GM19438 (cell line): ENCODE data around the gene LACTBL1.

ENCODE experiments used
- ATAC-seq: cut with Tn5 transposase; IDR thresholded peaks from one replicate; pipeline ENCODE4 v1.9.1; 2021; ENCODE audit warnings: low read depth; ENCODE audit not compliant: unreplicated experiment

LACTBL1 gene

GRCh38 chr1:22978299-22978698 is 5.6 kb upstream of the LACTBL1 start:
- ATAC-seq, result no peak

GRCh38 chr1:22976461-22977243 is 4.0 kb upstream of the LACTBL1 start:
- ATAC-seq, result no peak

GRCh38 chr1:22976127-22976460 is 3.4 kb upstream of the LACTBL1 start:
- no peak for ATAC-seq

- no peak for ATAC-seq
These were observed 3.0 kb upstream of the LACTBL1 start for GRCh38 chr1:22975694-22976093.

GRCh38 chr1:22971611-22972405 is 858 bp downstream of the LACTBL1 start:
- ATAC-seq, result no peak

GRCh38 chr1:22971161-22971560 is 1.5 kb downstream of the LACTBL1 start:
- no peak for ATAC-seq

GRCh38 chr1:22970096-22970495 is 2.6 kb downstream of the LACTBL1 start:
- no peak for ATAC-seq

GRCh38 chr1:22969304-22969709 is 3.4 kb downstream of the LACTBL1 start:
- ATAC-seq, result no peak

- ATAC-seq, result no peak
These were observed 4.8 kb downstream of the LACTBL1 start for GRCh38 chr1:22967833-22968232.

GRCh38 chr1:22966309-22966708 is 6.4 kb downstream of the LACTBL1 start:
- ATAC-seq, result no peak

GRCh38 chr1:22963044-22963677 is 9.5 kb downstream of the LACTBL1 start:
- ATAC-seq, result no peak

- no peak for ATAC-seq
These were observed 10.1 kb downstream of the LACTBL1 start for GRCh38 chr1:22962558-22962957.

GRCh38 chr1:22959545-22960360 is 12.9 kb downstream of the LACTBL1 start:
- no peak for ATAC-seq

GRCh38 chr1:22958556-22958955 is 14.1 kb downstream of the LACTBL1 start:
- ATAC-seq, result no peak

- no peak for ATAC-seq
These were observed 15.6 kb downstream of the LACTBL1 start for GRCh38 chr1:22957066-22957465.

- ATAC-seq, result no peak
These were observed 17.5 kb downstream of the LACTBL1 start for GRCh38 chr1:22955146-22955545.

GRCh38 chr1:22953740-22954141 is 18.9 kb downstream of the LACTBL1 start:
- no peak for ATAC-seq

- ATAC-seq, result no peak
These were observed 19.5 kb downstream of the LACTBL1 start for GRCh38 chr1:22953057-22953739.

- no peak for ATAC-seq
These were observed 20.0 kb downstream of the LACTBL1 start for GRCh38 chr1:22952694-22953056.

- no peak for ATAC-seq
These were observed 20.9 kb downstream of the LACTBL1 start for GRCh38 chr1:22951796-22952195.
